Measurements from ENCODE around the gene DMRT1.

The DMRT1 gene

GRCh38 chr9:842635-843426, 1.3 kb downstream of the DMRT1 start:
- no peak overlapping the region for H3K27ac ChIP-seq
- TF ChIP-seq CTCF (conservative IDR thresholded peaks at IDR 0.05): no peak
- TF ChIP-seq ZFX (IDR thresholded peaks at IDR 0.05): no peak

GRCh38 chr9:843427-843785, 1.9 kb downstream of the DMRT1 start:
- no peak for TF ChIP-seq CTCF (conservative IDR thresholded peaks at IDR 0.05)
- no peak for TF ChIP-seq ZFX (IDR thresholded peaks at IDR 0.05)
- H3K27ac ChIP-seq: no peak overlapping the region

GRCh38 chr9:846852-847251, 5.4 kb downstream of the DMRT1 start:
- TF ChIP-seq ZFX (IDR thresholded peaks at IDR 0.05) (no peak), CTCF (conservative IDR thresholded peaks at IDR 0.05) (no peak)
- no peak overlapping the region for H3K27ac ChIP-seq

GRCh38 chr9:847505-847904, 6.0 kb downstream of the DMRT1 start:
- TF ChIP-seq ZFX (IDR thresholded peaks at IDR 0.05) (no peak), CTCF (conservative IDR thresholded peaks at IDR 0.05) (no peak)
- no peak overlapping the region for H3K27ac ChIP-seq

- H3K27ac ChIP-seq: no peak overlapping the region
These were observed 7.9 kb downstream of the DMRT1 start for GRCh38 chr9:849431-849830.

GRCh38 chr9:852539-852938, 11.0 kb downstream of the DMRT1 start:
- H3K27ac ChIP-seq: no peak overlapping the region
- TF ChIP-seq CTCF (conservative IDR thresholded peaks at IDR 0.05): no peak
- no peak for TF ChIP-seq ZFX (IDR thresholded peaks at IDR 0.05)

More at GRCh38 chr9:849431-849830, 7.9 kb downstream of the DMRT1 start:
- TF ChIP-seq ZFX (IDR thresholded peaks at IDR 0.05) (no peak), CTCF (conservative IDR thresholded peaks at IDR 0.05) (no peak)

- no peak overlapping the region for H3K27ac ChIP-seq
- TF ChIP-seq CTCF (conservative IDR thresholded peaks at IDR 0.05): no peak
These were observed 17.8 kb downstream of the DMRT1 start for GRCh38 chr9:859251-859650.
